ENCODE measurements around the gene FAM222A. TPM values are rescaled to one million over a fixed set of nuclear protein-coding genes. Genes with fewer than 3 reads are reported as not detected.

FAM222A gene
- polyA plus RNA-seq, 10 donors, result 4.6 to 8.1 (median 6.4) TPM

- no peak for DNase-seq
Measured at GRCh38 chr12:109818905-109819500, 105.4 kb downstream of the FAM222A start.

Other genes with a start within 250 kb of the FAM222A start
- gene KCTD10, start 236.5 kb upstream of the FAM222A start, polyA plus RNA-seq (ENCODE audit: insufficient read length in 10 of 10), result 10 to 100 TPM; 24.8 to 36.9 (median 33.0) TPM
- 10 to 100 TPM; 19.5 to 28.9 (median 24.4) TPM for gene UBE3B, start 236.2 kb upstream of the FAM222A start, polyA plus RNA-seq (ENCODE audit: insufficient read length in 10 of 10)
- 10 to 100 TPM; 17.7 to 32.5 (median 25.1) TPM for gene MMAB, start 140.3 kb upstream of the FAM222A start, polyA plus RNA-seq (ENCODE audit: insufficient read length in 10 of 10)
- 10 to 100 TPM; 11.3 to 18.0 (median 16.0) TPM for gene MVK, start 140.0 kb upstream of the FAM222A start, polyA plus RNA-seq (ENCODE audit: insufficient read length in 10 of 10)
- 1 to 10 TPM in 6 of 10 donors, under 1 TPM in 4; 0.50 to 2.8 (median 1.1) TPM for gene TRPV4, start 119.6 kb downstream of the FAM222A start, polyA plus RNA-seq (ENCODE audit: insufficient read length in 10 of 10)
- 10 to 100 TPM; 20.3 to 41.7 (median 24.9) TPM for gene GLTP, start 166.7 kb downstream of the FAM222A start, polyA plus RNA-seq (ENCODE audit: insufficient read length in 10 of 10)
- gene TCHP, start 186.4 kb downstream of the FAM222A start, polyA plus RNA-seq (ENCODE audit: insufficient read length in 10 of 10), result 10 to 100 TPM; 13.6 to 24.7 (median 20.2) TPM

Data from muscle of back (tissue), 11 donors.